Measurements from ENCODE around the gene ST6GALNAC5.

The ST6GALNAC5 gene

DNA sequence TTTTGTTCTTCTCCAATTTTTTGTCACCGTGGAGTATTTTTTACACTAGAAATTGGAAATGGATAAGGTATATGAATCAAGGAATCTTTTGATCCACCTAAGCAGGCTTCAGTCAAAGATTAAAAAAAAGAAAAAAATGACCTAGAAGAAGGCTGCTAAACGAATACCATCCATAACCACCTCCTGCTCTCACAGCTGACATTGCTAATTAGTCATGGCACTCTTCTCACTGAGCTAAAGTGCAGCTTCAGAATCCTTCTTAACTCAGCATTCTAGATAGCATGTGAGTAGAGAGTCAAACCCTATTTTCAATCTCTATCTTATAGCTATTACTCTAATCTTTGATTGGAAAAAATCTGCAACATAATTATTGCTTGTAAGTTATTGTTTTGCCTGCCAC lies 40.2 kb upstream of the ST6GALNAC5 start:
- no peak for TF ChIP-seq YY1 (IDR thresholded peaks at IDR 0.05; ENCODE audit: low read depth)
- TF ChIP-seq, protein P1, sequence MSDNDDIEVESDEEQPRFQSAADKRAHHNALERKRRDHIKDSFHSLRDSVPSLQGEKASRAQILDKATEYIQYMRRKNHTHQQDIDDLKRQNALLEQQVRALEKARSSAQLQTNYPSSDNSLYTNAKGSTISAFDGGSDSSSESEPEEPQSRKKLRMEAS (IDR thresholded peaks at IDR 0.05), result no peak
- no peak for TF ChIP-seq EP300 (IDR thresholded peaks at IDR 0.05; ENCODE audit: borderline replicate concordance)
- TF ChIP-seq CEBPB (IDR thresholded peaks at IDR 0.05), result no peak
- no peak for TF ChIP-seq ZBTB7A (IDR thresholded peaks at IDR 0.05; ENCODE audit: low read depth)
- TF ChIP-seq NFIC (IDR thresholded peaks at IDR 0.05), result no peak
- TF ChIP-seq RAD21 (IDR thresholded peaks at IDR 0.05; ENCODE audit: low read depth), result no peak
- TF ChIP-seq TAF1 (IDR thresholded peaks at IDR 0.05; ENCODE audit: low read depth), result no peak
- TF ChIP-seq TCF12 (IDR thresholded peaks at IDR 0.05; ENCODE audit: low read depth), result no peak
- TF ChIP-seq CREB1 (IDR thresholded peaks at IDR 0.05; ENCODE audit: low read depth), result no peak
- TF ChIP-seq, protein P2, sequence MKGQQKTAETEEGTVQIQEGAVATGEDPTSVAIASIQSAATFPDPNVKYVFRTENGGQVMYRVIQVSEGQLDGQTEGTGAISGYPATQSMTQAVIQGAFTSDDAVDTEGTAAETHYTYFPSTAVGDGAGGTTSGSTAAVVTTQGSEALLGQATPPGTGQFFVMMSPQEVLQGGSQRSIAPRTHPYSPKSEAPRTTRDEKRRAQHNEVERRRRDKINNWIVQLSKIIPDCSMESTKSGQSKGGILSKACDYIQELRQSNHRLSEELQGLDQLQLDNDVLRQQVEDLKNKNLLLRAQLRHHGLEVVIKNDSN (IDR thresholded peaks at IDR 0.05), result no peak
- no peak for TF ChIP-seq FOXM1 (IDR thresholded peaks at IDR 0.05; ENCODE audit: borderline replicate concordance, low read depth)

DNA sequence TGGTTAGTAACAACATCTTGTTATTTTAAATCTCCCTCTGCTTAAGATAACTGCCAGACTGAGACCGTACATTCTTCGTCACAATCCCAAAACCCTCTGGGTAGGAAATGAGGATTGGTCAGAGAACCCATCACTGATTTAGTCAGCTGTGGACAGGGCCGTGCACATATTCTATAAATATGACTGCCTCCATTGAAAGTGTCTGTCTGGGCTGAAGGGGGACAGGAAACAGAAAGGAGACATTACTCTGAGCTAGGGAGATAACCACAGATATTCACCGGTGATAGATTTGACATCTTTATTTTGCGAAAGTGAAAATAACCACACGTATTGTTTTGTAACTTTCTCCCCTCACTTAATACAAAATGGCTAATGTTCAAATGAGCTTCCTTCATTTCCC lies 36.9 kb upstream of the ST6GALNAC5 start:
- TF ChIP-seq, protein P1 (IDR thresholded peaks at IDR 0.05), result no peak
- TF ChIP-seq RAD21 (IDR thresholded peaks at IDR 0.05; ENCODE audit: low read depth) (no peak), TAF1 (IDR thresholded peaks at IDR 0.05; ENCODE audit: low read depth) (no peak), FOXM1 (IDR thresholded peaks at IDR 0.05; ENCODE audit: borderline replicate concordance, low read depth) (no peak), CEBPB (IDR thresholded peaks at IDR 0.05) (no peak), TCF12 (IDR thresholded peaks at IDR 0.05; ENCODE audit: low read depth) (no peak), CREB1 (IDR thresholded peaks at IDR 0.05; ENCODE audit: low read depth) (no peak), TEAD4 (IDR thresholded peaks at IDR 0.05) (no peak)
- TF ChIP-seq, protein P2 (IDR thresholded peaks at IDR 0.05), result no peak

DNA sequence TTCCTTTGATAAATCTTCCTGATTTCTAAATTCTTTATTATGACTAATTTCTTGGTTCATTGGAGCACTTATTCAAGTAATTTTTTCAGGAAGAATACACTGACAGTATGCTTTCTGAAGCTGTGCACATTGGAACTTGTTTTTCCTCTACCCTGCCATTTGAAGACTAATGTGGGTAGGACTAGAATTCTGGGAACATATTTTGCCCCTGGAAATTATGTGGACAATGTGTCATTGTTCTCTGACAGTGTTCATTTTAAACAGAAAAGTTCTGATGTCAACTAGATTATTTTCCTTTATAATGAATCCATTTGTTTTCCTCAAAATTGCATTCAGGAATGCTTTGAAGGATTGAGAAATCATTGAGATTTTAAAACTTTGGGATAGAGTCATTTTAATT lies 34.8 kb upstream of the ST6GALNAC5 start:
- TF ChIP-seq CREB1 (IDR thresholded peaks at IDR 0.05; ENCODE audit: low read depth) (no peak), NFIC (IDR thresholded peaks at IDR 0.05) (no peak), TEAD4 (IDR thresholded peaks at IDR 0.05) (no peak), EGR1 (IDR thresholded peaks at IDR 0.05) (no peak), YY1 (IDR thresholded peaks at IDR 0.05; ENCODE audit: low read depth) (no peak), TCF12 (IDR thresholded peaks at IDR 0.05; ENCODE audit: low read depth) (no peak)
- TF ChIP-seq, protein P2 (IDR thresholded peaks at IDR 0.05), result no peak

DNA sequence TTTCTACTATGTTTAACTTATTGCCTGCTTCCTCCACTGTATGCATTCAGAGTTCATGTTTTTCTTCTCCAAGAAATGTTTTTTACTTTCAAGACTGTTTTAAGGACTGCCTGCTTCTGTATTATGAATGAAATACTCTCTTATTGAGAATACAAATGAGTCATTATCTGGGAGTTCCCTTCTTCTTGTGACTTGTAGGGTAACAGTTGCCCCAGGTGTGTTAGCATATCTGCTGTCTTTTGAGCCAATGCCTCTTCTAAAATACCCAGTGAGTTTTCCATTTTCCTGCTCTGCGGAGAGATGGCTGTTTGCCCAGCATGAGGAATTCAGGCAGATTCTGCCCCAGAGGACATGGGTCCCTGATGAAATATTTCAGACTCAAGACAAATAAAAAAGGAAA lies 34.1 kb upstream of the ST6GALNAC5 start:
- TF ChIP-seq TEAD4 (IDR thresholded peaks at IDR 0.05), result no peak
- no peak for TF ChIP-seq TAF1 (IDR thresholded peaks at IDR 0.05; ENCODE audit: low read depth)
- TF ChIP-seq NFIC (IDR thresholded peaks at IDR 0.05), result no peak
- TF ChIP-seq ZBTB7A (IDR thresholded peaks at IDR 0.05; ENCODE audit: low read depth), result no peak
- no peak for TF ChIP-seq YY1 (IDR thresholded peaks at IDR 0.05; ENCODE audit: low read depth)

DNA sequence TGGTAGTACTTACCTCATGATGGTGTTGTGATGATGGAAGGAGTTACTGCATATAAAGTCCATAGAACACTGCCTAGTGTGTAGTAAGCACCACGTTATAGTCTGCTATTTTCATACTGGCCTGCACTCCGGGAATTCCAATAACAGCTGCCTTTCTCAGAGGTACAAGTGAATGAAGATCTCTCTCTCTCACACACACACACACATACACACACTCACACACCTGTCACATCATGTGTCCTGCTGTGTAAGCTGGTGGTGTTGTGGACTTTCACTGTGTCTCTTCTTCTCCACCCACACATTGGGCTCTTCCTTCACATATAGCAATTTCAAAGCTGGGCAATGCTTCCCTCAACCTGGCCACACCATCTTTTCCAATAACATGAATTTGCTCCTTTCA lies 33.4 kb upstream of the ST6GALNAC5 start:
- no peak for TF ChIP-seq NFIC (IDR thresholded peaks at IDR 0.05)
- TF ChIP-seq, protein P3, sequence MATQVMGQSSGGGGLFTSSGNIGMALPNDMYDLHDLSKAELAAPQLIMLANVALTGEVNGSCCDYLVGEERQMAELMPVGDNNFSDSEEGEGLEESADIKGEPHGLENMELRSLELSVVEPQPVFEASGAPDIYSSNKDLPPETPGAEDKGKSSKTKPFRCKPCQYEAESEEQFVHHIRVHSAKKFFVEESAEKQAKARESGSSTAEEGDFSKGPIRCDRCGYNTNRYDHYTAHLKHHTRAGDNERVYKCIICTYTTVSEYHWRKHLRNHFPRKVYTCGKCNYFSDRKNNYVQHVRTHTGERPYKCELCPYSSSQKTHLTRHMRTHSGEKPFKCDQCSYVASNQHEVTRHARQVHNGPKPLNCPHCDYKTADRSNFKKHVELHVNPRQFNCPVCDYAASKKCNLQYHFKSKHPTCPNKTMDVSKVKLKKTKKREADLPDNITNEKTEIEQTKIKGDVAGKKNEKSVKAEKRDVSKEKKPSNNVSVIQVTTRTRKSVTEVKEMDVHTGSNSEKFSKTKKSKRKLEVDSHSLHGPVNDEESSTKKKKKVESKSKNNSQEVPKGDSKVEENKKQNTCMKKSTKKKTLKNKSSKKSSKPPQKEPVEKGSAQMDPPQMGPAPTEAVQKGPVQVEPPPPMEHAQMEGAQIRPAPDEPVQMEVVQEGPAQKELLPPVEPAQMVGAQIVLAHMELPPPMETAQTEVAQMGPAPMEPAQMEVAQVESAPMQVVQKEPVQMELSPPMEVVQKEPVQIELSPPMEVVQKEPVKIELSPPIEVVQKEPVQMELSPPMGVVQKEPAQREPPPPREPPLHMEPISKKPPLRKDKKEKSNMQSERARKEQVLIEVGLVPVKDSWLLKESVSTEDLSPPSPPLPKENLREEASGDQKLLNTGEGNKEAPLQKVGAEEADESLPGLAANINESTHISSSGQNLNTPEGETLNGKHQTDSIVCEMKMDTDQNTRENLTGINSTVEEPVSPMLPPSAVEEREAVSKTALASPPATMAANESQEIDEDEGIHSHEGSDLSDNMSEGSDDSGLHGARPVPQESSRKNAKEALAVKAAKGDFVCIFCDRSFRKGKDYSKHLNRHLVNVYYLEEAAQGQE (IDR thresholded peaks at IDR 0.05; ENCODE audit: low read depth), result no peak
- TF ChIP-seq, protein P2 (IDR thresholded peaks at IDR 0.05), result no peak
- no peak for TF ChIP-seq TCF12 (IDR thresholded peaks at IDR 0.05; ENCODE audit: low read depth)
- TF ChIP-seq CEBPB (IDR thresholded peaks at IDR 0.05), result no peak
- no peak for TF ChIP-seq FOXM1 (IDR thresholded peaks at IDR 0.05; ENCODE audit: borderline replicate concordance, low read depth)
- TF ChIP-seq ZBTB7A (IDR thresholded peaks at IDR 0.05; ENCODE audit: low read depth), result no peak
- TF ChIP-seq TAF1 (IDR thresholded peaks at IDR 0.05; ENCODE audit: low read depth), result no peak
- TF ChIP-seq EP300 (IDR thresholded peaks at IDR 0.05; ENCODE audit: borderline replicate concordance), result no peak
- TF ChIP-seq EGR1 (IDR thresholded peaks at IDR 0.05), result no peak

DNA sequence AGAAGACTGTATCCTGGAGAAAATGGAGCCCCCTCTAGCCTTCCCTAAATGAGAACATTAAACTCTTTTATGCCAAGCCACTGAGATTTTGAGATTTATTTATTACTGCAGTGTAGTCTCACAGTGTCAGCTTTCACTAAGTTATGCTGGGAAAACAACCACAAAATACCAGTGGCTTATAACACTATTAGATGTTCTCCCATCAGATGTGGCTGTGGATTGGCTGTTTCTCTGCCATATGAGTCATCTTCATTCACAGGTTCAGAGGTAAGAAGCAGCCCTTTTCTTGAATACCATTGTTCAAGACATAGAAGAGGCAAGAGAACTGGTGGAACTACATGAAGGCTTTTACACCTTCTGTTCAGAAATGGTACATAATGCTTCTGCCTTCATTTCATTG lies 32.1 kb upstream of the ST6GALNAC5 start:
- TF ChIP-seq, protein P2 (IDR thresholded peaks at IDR 0.05), result no peak
- TF ChIP-seq YY1 (IDR thresholded peaks at IDR 0.05; ENCODE audit: low read depth) (no peak), FOXM1 (IDR thresholded peaks at IDR 0.05; ENCODE audit: borderline replicate concordance, low read depth) (no peak), EGR1 (IDR thresholded peaks at IDR 0.05) (no peak), ZBTB7A (IDR thresholded peaks at IDR 0.05; ENCODE audit: low read depth) (no peak), TEAD4 (IDR thresholded peaks at IDR 0.05) (no peak), EP300 (IDR thresholded peaks at IDR 0.05; ENCODE audit: borderline replicate concordance) (no peak), TCF12 (IDR thresholded peaks at IDR 0.05; ENCODE audit: low read depth) (no peak), NFIC (IDR thresholded peaks at IDR 0.05) (no peak), CREB1 (IDR thresholded peaks at IDR 0.05; ENCODE audit: low read depth) (no peak), CEBPB (IDR thresholded peaks at IDR 0.05) (no peak), RAD21 (IDR thresholded peaks at IDR 0.05; ENCODE audit: low read depth) (no peak), TAF1 (IDR thresholded peaks at IDR 0.05; ENCODE audit: low read depth) (no peak)
- TF ChIP-seq, protein P3 (IDR thresholded peaks at IDR 0.05; ENCODE audit: low read depth), result no peak
- TF ChIP-seq, protein P1 (IDR thresholded peaks at IDR 0.05), result no peak

Data from Ishikawa (cell line).